Fibroblast of upper back skin (primary cell): ENCODE results near the gene TFPI.
"Not testable (repeated sequence)": the region's sequence is repeated elsewhere in the genome, so short reads cannot be mapped to it uniquely, and the experiment has no call there.

ENCODE experiments used
- DNase-seq: peaks from one replicate; pipeline ENCODE4 v3.0.0-alpha.2; 2013

TFPI gene

DNA sequence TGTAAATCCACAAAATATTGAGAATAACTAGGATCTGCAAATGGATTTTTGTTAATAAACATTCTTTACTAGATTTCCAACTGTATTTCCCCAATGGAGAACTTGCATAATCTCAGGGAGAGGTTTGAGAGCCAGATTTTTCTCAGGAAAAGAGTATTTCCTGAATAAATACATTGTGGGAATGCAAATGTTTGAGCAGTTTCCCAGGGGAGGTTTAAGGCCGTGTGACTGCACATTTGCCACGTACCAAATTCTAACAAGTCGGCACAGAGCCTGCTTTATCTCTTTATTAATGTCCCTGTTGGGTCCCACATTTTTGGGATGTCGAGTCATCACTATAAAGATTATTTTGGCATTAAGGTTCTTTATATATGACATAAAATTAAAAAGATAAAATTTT, 27.0 kb downstream of the TFPI start:
- DNase-seq = peak; percentile 70

DNA sequence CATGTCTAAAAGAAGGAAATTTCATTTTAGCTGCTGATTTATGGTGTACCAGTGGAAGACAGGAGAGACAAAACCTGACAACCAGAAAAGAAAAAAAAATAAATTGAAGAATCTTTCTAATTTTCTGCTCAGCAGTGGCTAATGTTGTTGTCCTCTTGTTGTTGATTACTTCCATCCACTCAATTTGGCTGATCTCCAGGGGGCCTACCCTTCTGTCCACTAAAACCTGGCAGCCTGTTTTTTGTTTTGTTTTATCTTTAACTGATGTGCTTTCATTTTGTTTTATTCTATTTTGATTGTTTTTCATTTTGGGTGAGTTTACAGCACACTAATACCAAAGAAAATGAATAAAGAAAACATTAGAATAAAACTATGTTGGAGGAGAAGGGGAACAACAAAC, 27.4 kb downstream of the TFPI start:
- no peak for DNase-seq

- DNase-seq = no peak
Observed at GRCh38 chr2:187525163-187525900, 28.9 kb downstream of the TFPI start.

DNA sequence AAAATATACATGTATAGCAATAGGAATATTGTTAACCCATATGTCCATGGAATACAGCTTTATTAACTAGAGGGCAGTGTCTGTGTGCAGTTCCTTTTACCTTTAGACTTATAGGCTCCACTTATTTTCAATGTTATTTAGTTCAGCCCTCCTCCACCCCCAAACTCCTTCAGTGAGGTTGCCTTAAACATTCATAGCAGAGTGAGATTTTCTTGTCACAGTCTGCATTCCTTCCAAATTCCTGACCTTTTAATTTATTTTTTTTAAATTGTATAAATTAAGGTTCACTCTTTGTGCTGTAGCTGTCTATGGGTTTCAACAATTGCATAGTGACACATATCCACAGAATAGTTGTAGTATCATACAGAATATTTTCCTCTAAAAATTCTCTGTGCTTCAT, 30.9 kb downstream of the TFPI start:
- no peak for DNase-seq

- no peak for DNase-seq
Observed at GRCh38 chr2:187520121-187520624, 34.1 kb downstream of the TFPI start.

DNA sequence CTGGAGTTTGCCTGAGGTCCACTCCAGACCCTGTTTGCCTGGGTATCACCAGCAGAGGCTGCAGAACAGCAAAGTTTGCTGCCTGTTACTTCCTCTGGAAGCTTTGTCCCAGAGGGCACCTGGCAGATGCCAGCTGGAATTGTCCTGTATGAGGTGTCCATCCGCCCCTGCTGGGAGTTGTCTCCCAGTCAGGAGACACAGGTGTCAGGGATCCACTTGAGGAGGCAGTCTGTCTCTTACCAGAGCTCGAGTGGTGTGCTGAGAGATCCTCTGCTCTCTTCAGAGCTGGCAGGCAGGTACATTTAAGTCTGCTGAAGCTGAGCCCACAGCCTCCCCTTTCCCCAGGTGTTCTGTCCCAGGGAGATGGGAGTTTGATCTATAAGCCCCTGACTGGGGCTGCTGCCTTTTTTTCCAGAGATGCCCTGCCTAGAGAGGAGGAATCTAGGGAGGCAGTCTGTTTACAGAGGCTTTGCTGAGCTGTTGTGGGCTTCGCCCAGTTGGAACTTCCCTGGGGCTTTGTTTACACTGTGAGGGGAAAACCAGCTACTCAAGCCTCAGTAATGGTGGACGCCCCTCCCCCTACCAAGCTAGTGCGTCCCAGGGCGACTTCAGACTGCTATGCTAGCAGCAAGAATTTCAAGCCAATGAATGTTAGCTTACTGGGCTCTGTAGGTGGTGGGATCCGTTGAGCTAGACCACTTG, 34.7 kb downstream of the TFPI start:
- DNase-seq = no peak

- not testable (repeated sequence) for DNase-seq
Observed at GRCh38 chr2:187517750-187518361, 36.4 kb downstream of the TFPI start.

GRCh38 chr2:187516630-187517510, 37.4 kb downstream of the TFPI start:
- DNase-seq = not testable (repeated sequence)

DNA sequence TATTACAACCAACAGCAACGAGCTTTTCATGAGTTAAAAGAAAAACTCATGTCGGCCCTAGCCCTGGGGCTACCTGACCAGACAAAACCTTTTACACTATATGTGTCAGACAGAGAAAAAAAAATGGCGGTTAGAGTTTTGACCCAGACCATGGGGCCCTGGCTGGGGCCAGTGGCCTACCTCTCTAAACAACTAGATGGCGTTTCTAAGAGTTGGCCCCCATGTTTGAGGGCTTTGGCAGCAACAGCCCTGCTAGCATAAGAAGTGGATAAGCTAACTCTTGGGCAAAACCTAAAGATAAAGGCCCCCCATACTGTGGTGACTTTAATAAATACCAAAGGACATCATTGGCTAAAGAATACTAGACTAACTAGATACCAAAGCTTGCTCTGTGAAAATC, 39.3 kb downstream of the TFPI start:
- DNase-seq = no peak

DNA sequence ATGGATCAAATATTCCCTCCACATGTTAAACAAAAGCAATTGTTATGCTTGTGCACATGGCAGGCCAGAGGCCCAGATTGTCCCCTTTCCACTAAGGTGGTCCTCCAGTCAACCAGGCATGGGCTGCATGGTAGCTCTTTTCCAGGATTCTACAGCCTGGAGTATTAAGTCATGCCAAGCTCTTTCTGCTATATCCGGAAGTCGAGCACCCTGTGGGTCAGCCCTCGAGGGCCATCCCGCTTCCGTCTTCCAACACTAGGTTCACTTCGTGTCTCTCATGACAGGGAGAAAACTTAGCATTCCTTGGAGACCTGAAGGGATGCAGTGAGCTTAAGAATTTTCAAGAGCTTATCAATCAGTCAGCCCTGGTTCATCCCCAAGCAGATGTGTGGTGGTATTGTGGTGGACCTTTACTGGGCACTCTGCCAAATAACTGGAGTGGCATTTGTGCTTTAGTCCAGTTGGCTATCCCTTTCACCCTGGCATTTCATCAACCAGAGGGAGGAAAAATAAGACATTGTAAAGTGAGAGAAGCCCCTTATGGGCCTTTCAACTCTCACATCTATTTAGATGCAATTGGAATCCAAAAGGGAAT, 39.9 kb downstream of the TFPI start:
- not testable (repeated sequence) for DNase-seq

DNA sequence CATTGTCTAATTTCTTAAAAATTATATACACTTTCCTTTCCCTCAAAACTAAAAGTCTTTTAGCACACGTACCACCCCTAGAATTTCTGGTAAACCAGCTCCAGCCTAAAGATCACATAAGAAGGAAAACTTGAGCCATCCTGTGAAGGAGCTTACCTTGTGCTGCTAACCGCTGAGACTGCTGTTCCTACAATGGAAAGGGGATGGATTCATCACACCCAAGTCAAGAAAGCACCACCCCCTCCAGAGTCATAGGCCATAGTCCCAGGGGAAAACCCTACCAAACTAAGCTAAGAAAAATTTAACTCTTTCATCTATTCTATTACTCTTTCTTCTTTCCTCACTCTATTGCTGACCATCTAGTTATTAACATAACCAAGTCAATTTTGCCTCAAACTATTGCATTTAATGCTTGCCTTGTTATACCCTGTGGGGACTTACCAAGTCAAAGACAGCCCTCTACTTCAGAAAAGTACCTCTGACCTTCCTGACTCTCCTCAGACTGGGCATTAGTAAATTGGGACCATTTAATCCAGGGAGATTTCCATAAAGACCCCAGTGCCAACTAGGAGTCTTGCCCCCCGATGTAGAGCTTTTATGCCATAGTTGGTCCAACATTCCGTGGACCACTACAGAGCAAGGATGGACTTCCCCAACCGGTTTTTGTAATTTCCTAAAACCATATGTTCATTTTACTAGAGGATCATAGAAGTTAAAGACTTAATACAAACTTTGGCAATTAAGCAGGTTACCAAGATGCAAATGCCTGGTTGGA, 40.6 kb downstream of the TFPI start:
- DNase-seq = peak; percentile 17

GRCh38 chr2:187511356-187512315, 42.6 kb downstream of the TFPI start:
- no peak for DNase-seq

DNA sequence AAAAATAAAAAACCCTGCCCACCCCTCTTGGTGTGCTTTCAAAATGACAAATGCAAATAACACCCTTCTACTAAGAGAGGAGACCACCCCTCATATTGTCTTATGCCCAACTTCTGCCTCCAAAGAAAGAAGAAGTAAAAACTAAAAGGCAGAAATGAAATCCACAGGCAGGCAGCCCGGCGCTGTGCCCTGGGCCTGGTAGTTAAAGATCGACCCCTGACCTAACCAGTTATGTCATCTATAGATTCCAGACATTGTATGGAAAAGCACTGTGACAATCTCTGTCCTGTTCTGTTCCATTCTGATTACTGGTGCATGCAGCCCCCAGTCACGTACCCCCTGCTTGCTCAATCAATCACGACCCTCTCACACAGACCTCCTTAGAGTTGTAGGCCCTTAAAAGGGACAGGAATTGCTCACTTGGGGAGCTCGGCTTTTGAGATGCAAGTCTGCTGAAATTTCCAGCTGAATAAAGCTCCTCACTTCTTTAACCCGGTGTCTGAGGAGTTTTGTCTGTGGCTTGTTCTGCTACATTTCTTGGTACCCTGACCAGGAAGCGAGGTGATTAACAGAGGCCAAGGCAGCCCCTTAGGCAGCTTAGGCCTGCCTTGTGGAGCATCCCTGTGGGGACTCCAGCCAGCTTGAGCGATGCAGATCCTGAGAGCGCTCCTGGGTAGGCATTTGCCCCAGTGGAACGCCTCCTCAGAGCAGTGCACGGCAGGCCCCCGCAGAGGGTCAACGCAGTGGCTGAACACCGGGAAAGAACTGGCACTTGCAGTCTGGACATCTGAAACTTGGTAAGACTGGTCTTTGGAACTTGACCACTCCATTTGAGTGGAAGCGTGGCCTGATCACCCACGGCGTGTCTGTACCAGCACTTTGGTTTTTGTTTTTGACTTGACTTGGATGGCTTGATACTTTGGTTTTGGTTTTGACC, 43.5 kb downstream of the TFPI start:
- not testable (repeated sequence) for DNase-seq

- no peak for DNase-seq
Observed at GRCh38 chr2:187509667-187510417, 44.4 kb downstream of the TFPI start.

- DNase-seq = no peak
Observed at GRCh38 chr2:187506416-187506815, 47.8 kb downstream of the TFPI start.

DNA sequence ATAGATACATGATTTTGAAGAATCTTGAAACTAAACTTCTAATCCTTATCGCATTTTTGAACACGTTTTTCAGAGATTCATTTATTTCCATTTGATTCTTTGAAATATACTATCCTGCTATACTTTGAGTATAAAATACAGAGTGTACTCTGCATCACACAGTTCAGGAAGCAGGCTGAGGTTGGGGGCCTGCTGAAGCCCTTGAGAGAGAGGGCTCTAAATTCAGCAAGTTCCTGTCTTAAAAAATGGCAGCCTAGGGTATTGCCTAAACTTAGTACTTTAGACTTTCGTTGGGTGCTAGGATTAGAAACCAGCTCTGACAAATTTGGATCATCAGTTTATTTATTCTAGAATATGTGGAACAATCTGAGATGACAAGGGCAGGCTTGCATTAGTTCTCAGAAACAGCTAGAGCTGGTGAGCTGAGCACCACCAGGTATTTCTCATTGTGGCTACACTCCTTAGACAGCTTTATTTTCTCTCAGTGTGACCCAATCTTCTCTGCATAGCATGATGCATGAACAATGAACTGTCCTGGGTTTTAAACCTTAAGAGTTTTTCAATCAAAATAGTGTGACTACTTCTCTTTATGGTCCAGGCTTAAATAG, 49.1 kb downstream of the TFPI start:
- DNase-seq = no peak

DNA sequence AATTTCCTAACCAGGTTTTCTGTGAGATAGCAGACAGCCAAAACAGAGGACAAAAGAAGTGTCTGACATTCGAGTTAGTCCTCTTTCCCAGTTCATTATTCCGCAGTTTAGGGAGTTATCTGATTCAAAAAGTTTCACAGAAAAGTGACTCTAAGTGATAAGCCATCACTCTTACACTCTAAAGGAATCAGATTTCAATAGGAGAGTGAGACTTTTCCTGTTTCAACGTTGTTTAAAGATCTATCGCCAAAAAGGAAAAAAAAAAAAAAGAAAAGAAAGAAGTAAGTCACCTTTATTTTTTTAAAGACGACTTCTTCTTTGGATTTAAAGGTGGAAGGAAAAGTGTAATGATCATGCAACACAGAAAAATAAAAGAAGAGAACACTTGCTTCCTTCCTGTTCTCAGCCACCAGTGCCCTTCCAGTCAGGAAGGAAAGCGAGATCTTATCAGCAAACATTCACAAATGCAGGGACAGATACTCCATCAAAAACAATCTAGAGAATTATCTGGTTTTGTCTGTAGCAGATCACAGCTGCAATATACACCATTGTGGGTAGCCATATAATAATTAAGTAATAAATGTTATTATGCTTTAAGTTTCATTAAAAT, 49.8 kb downstream of the TFPI start:
- DNase-seq = no peak

- no peak for DNase-seq
Observed at GRCh38 chr2:187503700-187504099, 50.5 kb downstream of the TFPI start.
